ENCODE data around the gene ITGA5.

ITGA5 gene

DNA sequence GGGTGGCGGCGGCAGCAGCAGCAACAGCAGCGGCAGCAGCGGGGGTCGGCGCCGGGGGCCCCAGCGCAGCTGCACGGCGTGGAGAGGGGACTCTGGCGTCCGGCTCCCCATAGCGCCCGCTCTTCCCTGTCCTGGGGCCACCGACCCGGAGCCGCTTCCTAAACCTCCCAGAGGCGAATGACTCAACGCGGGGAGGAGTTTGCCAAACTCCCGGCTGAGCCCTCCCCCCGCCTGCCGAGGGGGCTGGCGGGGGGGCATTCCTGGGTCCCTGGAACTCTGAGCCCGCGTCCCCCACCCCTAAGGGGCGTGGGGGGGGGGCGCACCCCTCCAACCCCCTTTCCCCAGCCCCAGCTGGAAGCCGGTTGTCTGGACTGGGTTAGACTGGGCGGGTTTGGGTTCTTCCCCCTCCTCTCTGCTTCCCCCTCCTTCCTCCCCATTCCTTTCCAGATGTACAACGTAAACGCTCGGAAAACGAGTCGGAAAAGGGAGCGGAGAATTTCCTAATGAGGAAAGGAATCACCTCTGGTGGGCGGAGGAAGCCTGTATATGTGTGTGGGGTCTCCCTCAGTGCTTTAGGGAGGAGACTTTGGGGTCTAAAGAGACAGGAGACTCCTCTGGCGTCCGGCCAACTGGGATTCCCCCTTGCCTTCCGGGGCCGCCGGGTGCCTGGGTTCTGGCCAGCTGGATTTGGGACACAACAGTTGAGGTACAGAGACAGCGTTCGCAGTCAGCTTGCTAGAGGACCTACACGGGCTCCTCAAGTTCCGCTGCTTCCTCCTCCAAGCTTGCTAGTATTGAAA is at the start of gene ITGA5:
Gene ITGA5 (minus strand): TSS at position 179 of the 800 bp plus-strand sequence. CDS start 68 bp downstream, at position 111.
- peak in 1 of 3 donors; percentile 42 for DNase-seq (ENCODE audit: low read depth in 2 of 3, low spot score in 1 of 3)

DNA sequence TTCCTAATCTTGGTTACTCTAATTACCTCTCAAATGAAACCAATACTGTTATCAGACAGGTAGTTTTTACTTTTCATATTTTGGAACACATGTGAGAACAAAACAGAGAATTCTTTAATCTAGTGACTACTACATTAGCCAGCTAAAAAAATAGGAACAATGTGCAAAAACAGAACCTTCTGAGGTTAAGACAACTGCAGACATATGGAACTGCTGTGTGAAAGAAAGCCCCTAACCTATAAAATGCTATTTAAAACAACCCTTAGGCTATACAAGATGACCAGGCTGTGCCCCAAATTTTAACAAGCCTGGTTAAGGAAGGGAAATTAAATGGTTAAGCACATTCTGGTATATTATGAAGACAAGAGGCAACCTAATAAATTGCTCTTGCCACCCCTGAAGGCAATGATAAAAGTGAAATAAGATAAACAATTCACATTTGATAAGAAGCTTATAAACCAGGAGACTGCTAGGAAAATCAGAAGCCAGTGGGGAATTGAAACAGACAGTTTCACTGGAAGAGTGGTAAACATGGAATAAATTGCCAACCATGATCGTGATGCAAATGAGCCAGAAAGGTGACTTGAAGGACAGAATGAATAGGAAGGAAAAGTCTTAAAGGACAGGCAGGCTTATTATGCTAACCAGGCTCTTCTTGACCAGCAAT is 46.9 kb upstream of the ITGA5 start:
- DNase-seq (ENCODE audit: low read depth in 2 of 3, low spot score in 1 of 3) = no peak

DNA sequence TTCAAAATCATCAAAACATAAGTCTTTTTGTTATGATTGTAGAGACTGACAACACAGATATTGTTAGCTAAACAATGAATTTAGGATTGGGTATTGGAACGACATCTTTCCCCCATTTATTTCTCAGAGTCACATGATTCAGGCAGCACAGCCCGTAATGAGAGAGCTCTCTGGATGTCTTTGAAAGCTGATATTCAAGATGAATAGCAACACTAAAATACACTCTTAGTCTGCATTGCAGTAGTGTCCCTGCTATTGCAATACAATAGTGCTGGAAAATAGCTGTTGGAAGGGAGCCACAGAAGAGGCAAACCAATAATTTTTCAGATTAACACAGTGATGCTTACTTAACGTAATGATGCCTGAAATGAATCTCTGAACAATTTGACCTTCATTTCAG is 44.4 kb upstream of the ITGA5 start:
- DNase-seq (ENCODE audit: low read depth in 2 of 3, low spot score in 1 of 3) = no peak

DNA sequence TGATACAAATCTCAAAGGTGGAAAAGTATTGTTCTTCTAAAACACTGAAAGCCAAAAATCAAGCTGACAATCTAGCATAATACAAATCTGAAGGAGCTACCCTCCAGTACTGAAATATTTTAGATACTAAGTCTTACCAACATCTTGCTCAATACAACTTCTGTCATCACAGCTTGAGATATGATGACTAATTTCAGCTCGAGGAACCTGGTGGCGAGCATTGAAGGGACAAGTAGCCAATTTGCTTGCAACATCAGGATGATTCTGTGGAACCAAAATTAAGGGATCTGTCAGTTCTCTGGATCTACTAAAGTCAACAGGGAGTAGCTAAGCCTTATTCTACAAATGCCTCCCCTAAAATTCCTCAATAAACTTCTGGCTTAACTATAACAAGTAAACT is 44.0 kb upstream of the ITGA5 start:
- no peak for DNase-seq (ENCODE audit: low read depth in 2 of 3, low spot score in 1 of 3)

DNA sequence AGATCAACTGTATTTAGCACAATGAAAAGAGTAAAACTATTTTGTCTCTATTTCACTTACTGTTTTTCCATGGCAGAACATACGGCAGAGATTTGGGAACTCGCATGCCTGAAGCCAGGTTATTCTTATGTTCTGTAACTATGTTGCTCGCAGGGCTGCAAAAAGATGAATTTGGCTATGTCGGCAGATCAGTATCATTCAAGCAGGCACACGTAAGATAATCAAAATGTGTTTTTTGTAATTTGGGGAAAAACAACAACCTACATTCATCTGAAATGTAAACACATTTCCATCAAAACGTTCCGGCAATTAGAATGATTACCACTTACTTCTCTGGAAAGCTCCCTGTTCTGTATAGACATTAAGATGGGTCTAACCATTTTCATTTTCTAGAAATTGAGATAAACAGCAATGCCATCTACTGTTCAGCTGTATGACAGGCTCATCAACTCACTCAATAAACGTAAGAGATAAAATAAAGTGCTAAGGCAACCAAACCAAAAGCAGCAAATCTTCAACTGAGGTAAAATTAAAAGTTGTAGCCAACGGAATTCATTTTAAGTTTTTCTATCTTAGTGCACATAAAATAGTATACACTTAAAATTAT is 41.4 kb upstream of the ITGA5 start:
- DNase-seq (ENCODE audit: low read depth in 2 of 3, low spot score in 1 of 3) = no peak

DNA sequence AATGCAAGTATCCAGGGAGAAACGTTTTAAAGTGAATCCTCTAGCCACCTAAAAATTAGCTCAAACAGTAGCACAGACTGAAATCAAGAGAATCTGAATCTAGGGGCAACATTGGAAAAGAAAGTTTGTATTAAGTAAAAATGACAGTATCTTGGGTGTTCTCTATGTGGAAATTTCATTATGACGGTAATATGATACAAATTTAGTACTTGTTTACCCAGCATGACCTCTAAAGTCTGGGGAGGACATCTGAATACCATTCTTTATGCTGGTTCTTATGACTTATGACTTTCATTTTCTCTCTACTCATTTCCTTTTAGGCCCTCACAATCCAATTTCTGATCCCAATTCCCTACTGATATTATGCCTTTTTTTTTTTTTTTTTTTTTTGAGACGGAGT is 40.3 kb upstream of the ITGA5 start:
- DNase-seq (ENCODE audit: low read depth in 2 of 3, low spot score in 1 of 3) = no peak

DNA sequence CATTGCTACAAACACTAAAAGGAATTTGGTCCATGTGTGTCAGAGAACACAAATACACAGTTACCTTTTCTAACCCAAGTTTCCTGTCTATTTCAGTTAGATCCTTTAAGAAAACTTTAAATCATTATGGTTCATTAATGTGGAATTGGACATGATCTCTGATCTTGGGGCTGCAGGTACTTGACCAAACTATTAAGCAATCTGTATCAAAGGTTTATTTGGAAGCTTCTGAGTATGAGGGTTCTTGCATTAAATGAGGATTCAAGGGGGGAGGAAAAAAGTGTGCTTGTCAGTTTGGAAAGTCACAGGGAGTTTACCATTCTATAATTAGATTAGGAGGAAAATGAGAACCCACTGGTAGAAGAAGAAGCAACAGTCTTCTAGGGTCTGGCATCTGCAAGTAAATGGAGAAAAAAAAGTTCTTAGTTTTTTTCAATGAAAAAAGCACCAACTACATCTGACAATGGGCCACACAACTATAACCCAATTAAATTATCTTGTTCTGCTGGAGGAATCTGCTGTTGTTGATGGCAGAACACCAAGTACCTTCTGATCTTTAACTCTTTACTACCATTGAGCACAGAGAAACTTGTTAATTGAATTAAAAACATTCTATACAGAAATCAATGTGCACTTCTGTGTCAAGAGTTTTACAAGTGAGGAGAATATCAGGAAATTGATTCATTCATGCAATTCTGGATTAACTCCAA is 36.8 kb upstream of the ITGA5 start:
- no peak for DNase-seq (ENCODE audit: low read depth in 2 of 3, low spot score in 1 of 3)

DNA sequence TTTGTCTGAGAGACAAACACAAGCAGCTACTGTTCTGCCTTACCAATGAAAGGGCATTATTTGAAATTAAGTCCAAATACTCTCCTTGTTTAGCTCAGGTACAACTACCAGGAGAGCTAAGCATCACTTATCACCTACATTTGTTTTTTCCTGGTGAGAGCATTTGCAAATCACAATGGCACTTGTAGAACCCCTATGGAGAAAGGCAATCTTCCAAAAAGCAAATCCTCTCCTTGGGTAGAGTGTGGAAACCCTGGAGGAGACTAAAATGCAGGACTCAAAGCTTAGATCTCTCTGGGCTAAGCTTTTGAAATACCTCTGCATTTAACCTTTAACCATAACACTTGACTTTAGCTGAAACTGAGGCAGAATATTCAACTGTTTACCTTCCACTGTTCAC is 33.6 kb upstream of the ITGA5 start:
- no peak for DNase-seq (ENCODE audit: low read depth in 2 of 3, low spot score in 1 of 3)

DNA sequence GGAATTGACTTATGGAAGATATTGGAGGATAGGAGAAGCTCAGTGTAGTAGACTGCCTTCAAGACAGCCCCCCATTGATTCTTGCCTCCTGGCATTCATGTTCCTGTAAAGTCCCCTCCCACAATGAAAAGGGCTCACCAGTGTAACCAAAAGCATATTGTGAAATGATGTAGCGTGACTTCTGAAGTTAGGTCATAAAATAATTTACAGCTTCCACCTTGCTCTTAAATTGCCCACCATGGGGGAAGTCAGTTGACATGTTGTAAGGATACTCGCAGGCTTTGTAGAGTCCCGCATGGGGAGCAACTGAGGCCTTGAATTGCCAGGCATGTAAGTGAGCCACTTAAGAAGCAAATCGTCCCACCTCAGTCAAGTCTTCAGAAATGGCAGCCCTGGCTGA is 29.3 kb upstream of the ITGA5 start:
- DNase-seq (ENCODE audit: low read depth in 2 of 3, low spot score in 1 of 3) = no peak

DNA sequence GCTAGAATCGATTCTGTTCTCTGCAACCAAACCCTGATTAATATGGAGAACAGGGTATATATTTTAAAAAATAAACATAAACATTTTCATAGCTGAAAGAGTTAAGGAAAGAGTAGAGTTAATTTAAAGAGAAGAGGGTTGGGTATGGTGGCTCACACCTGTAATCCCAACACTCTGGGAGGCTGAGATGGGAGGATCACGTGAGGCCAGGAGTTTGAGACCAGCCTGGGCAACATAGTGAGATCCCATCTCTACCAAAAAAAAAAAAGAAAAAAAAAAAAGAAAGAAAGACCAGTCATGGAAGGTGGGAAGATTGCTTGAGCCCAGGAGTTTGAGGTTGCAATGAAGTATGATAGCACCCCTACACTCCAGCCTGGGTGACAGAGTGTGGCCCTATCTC is 28.9 kb upstream of the ITGA5 start:
- no peak for DNase-seq (ENCODE audit: low read depth in 2 of 3, low spot score in 1 of 3)

DNA sequence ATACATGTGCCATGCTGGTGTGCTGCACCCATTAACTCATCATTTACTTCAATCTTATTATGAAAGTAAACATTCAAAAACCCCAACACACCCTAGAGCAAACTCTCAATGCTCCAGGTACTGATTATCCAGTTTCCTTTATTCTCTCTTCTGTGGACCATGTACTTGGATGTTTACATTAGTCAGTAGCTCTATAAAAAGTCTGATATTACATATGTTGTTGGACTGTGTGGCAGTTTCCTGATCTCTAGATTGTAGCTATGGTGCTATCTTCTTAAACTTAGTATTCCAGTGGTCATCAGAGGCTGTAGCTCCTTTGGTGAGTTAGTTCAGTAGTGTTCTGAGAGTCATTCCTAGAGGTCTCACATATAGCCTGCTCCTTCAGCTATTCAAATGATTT is 25.1 kb upstream of the ITGA5 start:
- DNase-seq (ENCODE audit: low read depth in 2 of 3, low spot score in 1 of 3) = no peak

DNA sequence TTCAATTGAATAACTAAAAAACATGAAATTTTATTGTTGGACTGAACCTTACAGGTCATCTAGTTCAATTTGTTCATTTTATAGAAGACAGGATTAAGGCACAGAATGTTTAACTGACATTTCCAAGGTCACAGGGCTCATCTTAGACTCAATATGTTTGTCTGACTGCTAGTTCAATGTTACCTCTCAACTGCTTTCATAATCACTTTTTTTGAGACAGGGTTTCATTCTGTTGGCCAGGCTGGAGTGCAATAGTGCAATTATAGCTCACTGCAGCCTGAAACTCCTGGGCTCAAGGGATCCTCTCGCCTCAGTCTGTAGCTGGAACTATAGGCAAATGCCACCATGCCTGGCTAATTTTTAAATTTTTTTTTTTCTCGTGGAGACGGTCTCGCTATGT is 24.4 kb upstream of the ITGA5 start:
- DNase-seq (ENCODE audit: low read depth in 2 of 3, low spot score in 1 of 3) = no peak

DNA sequence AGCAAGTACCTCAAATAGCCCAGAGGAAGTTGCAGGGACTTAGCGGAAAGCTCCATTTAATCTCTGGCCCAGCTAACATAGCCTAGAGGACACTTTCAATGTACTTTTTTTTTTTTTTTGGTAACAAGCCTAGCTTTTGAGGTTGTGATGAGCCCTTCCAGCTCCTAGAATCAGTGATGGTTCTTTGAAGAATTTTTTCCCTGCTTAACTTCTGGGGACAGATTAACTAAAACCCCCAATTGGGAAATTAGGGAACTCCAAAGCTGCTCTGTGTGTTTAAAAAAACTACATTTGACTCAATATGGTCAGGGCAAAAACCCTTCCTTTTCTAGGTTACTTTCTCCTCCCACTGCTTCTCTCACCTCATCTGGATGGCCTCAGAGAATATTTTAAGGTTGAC is 23.9 kb upstream of the ITGA5 start:
- no peak for DNase-seq (ENCODE audit: low read depth in 2 of 3, low spot score in 1 of 3)

DNA sequence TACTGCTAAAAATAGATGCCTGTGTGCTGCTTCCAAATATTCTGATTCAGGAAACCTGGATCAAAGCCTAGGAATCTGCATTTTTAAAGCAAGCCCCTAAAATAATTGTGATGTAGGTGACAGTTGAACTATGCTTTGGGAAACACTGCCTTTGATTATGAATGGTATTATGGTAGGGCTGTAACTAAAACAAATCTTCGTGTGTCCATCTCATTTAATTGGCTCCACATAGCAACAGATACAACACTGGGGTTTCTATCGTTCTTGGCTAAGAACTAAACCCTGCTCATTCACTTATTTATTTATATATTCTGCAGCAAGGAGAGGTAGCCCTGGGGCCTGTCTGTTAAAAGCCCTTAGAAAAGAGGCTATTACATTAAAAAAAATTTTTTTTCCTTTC is 23.0 kb upstream of the ITGA5 start:
- no peak for DNase-seq (ENCODE audit: low read depth in 2 of 3, low spot score in 1 of 3)

DNA sequence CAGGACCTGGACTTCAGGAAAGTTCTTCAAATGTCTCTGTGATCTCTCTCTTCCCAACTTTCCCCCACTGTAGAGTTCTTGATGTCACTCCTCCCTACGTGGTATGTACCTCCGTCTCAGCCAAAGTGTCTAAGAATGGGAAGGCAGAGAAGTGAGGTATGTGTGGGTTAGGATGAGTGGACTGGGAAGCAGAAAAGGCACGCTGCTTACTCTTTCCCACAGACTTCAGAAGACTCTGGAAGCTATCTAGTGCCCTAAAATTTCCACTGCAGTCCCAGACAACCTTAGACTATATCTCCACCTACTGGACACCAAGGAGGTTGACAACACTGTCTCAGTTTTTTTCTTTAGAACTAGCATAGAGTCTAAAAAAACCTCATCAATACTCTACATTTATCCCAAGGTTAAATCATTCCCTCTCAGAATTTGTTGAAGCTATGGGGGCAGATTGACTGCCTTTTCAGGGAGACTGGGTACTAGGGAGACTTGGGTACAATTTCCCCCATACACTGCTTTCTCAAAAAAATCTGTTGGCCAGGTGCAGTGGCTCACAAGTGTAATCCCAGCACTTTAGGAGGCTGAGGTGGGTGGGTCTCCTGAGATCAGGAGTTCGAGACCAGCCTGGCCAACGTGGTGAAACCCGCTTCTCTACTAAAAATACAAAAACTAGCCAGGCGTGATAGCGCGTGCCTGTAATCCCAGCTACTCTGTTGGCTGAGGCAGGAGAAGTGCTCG is 20.6 kb upstream of the ITGA5 start:
- DNase-seq (ENCODE audit: low read depth in 2 of 3, low spot score in 1 of 3) = no peak

DNA sequence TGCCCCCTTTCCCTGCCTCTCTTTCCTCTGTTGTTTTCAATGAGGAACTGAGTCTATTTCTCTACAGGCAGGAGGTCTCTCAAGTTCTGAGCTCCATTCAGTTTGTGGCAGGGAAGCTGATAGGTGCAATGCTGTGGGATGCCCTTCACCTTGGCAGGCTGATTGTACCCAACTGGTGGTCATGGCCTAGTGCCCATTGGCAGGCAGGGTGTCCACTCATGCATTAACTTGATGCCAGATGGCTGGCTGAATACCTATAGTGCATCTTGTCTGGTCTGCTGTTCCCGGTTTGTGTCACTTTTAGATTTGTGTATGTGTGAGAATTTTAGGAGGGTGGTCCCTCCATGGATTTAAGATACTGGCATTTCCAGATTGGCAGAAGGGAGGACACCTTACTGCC is 20.0 kb upstream of the ITGA5 start:
- DNase-seq (ENCODE audit: low read depth in 2 of 3, low spot score in 1 of 3) = no peak

DNA sequence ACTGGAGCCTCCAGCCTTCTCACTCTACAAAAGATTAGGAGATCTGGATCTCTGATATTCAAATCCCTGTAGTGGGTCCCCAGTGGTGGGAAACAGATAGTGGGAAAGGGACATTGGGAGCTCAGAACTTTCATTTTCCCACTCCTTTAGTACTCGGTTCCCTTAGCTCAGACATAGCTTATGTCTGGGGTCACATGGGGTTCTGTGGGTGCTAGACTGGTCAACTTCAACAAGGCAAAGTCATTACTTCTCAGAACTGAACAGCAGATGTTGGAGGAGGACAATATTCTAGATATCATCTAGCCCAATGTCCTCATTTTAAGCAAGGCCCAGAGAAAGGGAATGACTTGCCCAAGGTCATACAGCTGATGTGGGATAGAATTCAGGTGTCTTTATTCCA is 19.5 kb upstream of the ITGA5 start:
- DNase-seq (ENCODE audit: low read depth in 2 of 3, low spot score in 1 of 3) = no peak

DNA sequence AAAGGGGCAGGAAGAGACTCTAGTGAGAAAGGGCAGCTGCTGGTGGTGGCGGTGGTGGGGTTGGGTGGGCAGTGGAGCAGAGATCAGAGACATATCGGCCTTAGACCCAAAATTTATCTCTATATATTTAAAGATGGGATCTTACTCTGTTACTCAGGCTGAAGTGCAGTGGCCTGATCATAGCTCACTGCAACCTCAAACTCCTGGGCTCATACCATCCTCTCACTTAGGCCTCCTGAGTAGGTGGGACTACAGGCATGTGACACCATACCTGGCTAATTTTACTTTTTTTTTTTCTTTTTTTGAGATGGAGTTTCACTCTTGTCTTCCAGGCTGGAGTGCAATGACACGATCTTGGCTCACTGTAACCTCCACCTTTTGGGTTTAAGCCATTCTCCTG is 18.6 kb upstream of the ITGA5 start:
- DNase-seq (ENCODE audit: low read depth in 2 of 3, low spot score in 1 of 3) = no peak

DNA sequence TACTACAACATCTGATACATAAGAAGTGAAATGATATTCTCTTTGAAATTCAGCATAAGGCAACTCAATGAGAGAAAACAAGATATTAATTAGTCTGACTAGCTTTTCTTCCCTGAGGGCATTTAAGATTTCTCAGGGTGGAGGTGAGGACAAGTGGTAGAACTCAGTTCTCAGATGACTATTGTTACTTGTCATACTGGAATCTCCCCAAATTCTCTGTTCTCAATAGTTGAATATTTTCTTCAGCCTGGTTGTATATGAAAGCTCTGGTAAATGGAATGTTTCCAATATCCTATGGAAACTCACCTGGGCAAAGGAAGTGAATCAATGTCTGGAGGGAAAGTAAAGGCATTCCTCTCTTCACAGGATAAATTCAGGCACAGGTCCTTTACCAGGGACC is 18.2 kb upstream of the ITGA5 start:
- DNase-seq (ENCODE audit: low read depth in 2 of 3, low spot score in 1 of 3) = no peak

DNA sequence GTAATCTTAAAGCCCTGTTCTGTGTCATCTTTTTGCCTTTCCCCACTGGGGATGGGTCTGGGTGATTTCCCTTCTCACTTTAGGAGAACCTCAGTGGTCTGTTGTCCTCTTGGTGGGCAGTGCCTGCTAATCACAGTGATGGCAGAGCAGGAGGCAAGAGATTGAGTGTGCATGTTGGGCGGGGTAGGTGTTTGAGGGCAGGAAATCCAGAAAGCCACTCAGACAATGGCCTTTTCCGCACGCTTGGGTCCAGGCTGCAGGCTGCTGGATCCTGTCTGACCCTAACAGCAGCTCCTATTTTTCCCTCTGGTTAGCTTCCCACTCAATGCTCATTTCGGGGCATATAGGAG is 13.7 kb upstream of the ITGA5 start:
- DNase-seq (ENCODE audit: low read depth in 2 of 3, low spot score in 1 of 3) = no peak
